H1 (cell line): Measurements from ENCODE around the gene RPL28. TPM values are rescaled to one million over a fixed set of nuclear protein-coding genes. Genes with fewer than 3 reads are reported as not detected.

Experiments
- CTCF ChIA-PET: fragments of 300-600 bp; sonication (Branson Sonifier 250); formaldehyde crosslinking; loops from one replicate; lab custom pipeline; 2021; ENCODE audit not compliant: partially characterized antibody; lab: Charles Lee
- POLR2A ChIA-PET: fragments of 300-600 bp; sonication (Branson Sonifier 250); formaldehyde crosslinking; loops from one replicate; lab custom pipeline; 2021; ENCODE audit warnings: inconsistent platforms; ENCODE audit not compliant: partially characterized antibody; lab: Charles Lee
- DNase-seq, 2 experiments: peaks; one replicate each; pipeline versions ENCODE4 v3.0.0 to v3.0.0-alpha.2; 2010 to 2022; ENCODE audit warnings: low spot score in 2 of 2, low read depth in 1 of 2, mixed read lengths in 1 of 2
- FAIRE-seq: peaks from 2 replicates; lab custom pipeline; 2011; peaks lifted over from hg19 to GRCh38; lab: Jason Lieb, UNC
- H2AFZ ChIP-seq: 2 replicates; pipeline ENCODE4 v1.8.1; 2012; ENCODE audit warnings: low read length, inconsistent platforms
- H2AK5ac ChIP-seq: 2 replicates; pipeline ENCODE4 v1.6.1; 2013; ENCODE audit warnings: low read depth, low read length
- H2BK120ac ChIP-seq: replicated peaks from 2 replicates; pipeline ENCODE3; 2013; ENCODE audit warnings: low read depth, low read length, inconsistent platforms
- H2BK12ac ChIP-seq: 2 replicates; pipeline ENCODE4 v1.6.1; 2013; ENCODE audit warnings: low read depth, low read length
- H2BK15ac ChIP-seq: 2 replicates; pipeline ENCODE4 v1.6.1; 2013; ENCODE audit warnings: low read length
- H2BK20ac ChIP-seq: 2 replicates; pipeline ENCODE4 v1.6.1; 2013; ENCODE audit warnings: low read length
- H2BK5ac ChIP-seq: 2 replicates; pipeline ENCODE4 v1.6.1; 2013; ENCODE audit warnings: low read depth, low read length
- H3K14ac ChIP-seq: 2 replicates; pipeline ENCODE4 v1.6.1; 2013; ENCODE audit warnings: inconsistent platforms; ENCODE audit not compliant: insufficient read length
- H3K18ac ChIP-seq: 2 replicates; pipeline ENCODE4 v1.6.1; 2013; ENCODE audit warnings: low read length; ENCODE audit errors: extremely low read depth
- H3K23ac ChIP-seq: 2 replicates; pipeline ENCODE4 v1.6.1; 2013; ENCODE audit warnings: inconsistent platforms; ENCODE audit not compliant: insufficient read length
- H3K23me2 ChIP-seq: 2 replicates; pipeline ENCODE4 v1.6.1; 2013; ENCODE audit warnings: low read depth, low read length
- H3K27ac ChIP-seq: 2 replicates; pipeline ENCODE4 v1.6.1; 2011; ENCODE audit warnings: low read depth, low read length, inconsistent platforms
- H3K27me3 ChIP-seq, 4 experiments: replicated peaks in 1 of 4; 1 replicate in 1 of 4; 2 replicates in 3 of 4; pipeline versions ENCODE4 v1.6.1 to v1.8.1; 2011 to 2013; ENCODE audit warnings: low read length in 3 of 4, mild to moderate bottlenecking in 3 of 4, inconsistent platforms in 2 of 4, mixed read lengths in 2 of 4, moderate library complexity in 1 of 4; ENCODE audit not compliant: control insufficient read depth in 3 of 4, insufficient read depth in 3 of 4; ENCODE audit errors: extremely low read depth in 1 of 4
- H3K36me3 ChIP-seq, 4 experiments: 2 replicates each; pipeline versions ENCODE4 v1.6.1 to v1.8.1; 2011 to 2013; ENCODE audit warnings: mild to moderate bottlenecking in 4 of 4, low read length in 3 of 4, moderate library complexity in 2 of 4, control low read depth in 1 of 4, inconsistent platforms in 1 of 4; ENCODE audit not compliant: insufficient read depth in 4 of 4, control insufficient read depth in 2 of 4
- H3K4ac ChIP-seq: replicated peaks from 2 replicates; pipeline ENCODE3; 2013; ENCODE audit warnings: low read length, low read depth, mixed read lengths, inconsistent platforms; ENCODE audit not compliant: insufficient read length
- H3K4me1 ChIP-seq, 4 experiments: replicated peaks in 1 of 4; 1 replicate in 1 of 4; 2 replicates in 3 of 4; pipeline versions ENCODE4 v1.6.1 to v1.8.1; 2011 to 2013; ENCODE audit warnings: low read length in 3 of 4, inconsistent platforms in 2 of 4, mixed read lengths in 1 of 4; ENCODE audit not compliant: insufficient read depth in 4 of 4, control insufficient read depth in 3 of 4
- H3K4me2 ChIP-seq, 2 experiments: 2 replicates each; pipeline versions ENCODE4 v1.6.1 to v1.8.1; 2011 to 2013; ENCODE audit warnings: low read depth in 2 of 2, low read length in 2 of 2, control low read depth in 1 of 2, inconsistent platforms in 1 of 2, mild to moderate bottlenecking in 1 of 2; ENCODE audit not compliant: insufficient read depth in 1 of 2
- H3K4me3 ChIP-seq, 4 experiments: fragments of 200-600, 300-600 bp in 1 of 4; sonication (generic), shearing (Covaris generic), sonication (Bioruptor Twin) in 1 of 4; 2 replicates each; pipeline versions ENCODE4 v1.5.1 to v1.8.1; 2011 to 2016; ENCODE audit warnings: low read length in 4 of 4, low read depth in 3 of 4, control low read depth in 2 of 4, inconsistent platforms in 2 of 4, mild to moderate bottlenecking in 2 of 4, mixed read lengths in 1 of 4, moderate library complexity in 1 of 4; ENCODE audit not compliant: insufficient read depth in 2 of 4; ENCODE audit errors: extremely low read depth in 1 of 4
- H3K56ac ChIP-seq: replicated peaks from 2 replicates; pipeline ENCODE3; 2013; ENCODE audit warnings: low read depth, mild to moderate bottlenecking, mixed read lengths, low read length, inconsistent platforms; ENCODE audit not compliant: insufficient read length
- H3K79me1 ChIP-seq: 2 replicates; pipeline ENCODE4 v1.6.1; 2013; ENCODE audit warnings: low read depth, low read length, control low read depth
- H3K79me2 ChIP-seq, 2 experiments: 2 replicates each; pipeline versions ENCODE4 v1.6.1 to v1.8.1; 2012 to 2013; ENCODE audit warnings: low read length in 2 of 2, mild to moderate bottlenecking in 2 of 2, inconsistent platforms in 1 of 2; ENCODE audit not compliant: insufficient read depth in 2 of 2, control insufficient read depth in 1 of 2
- H3K9ac ChIP-seq, 4 experiments: replicated peaks in 1 of 4; 1 replicate in 1 of 4; 2 replicates in 3 of 4; pipeline versions ENCODE4 v1.6.1 to v1.8.1; 2011 to 2013; ENCODE audit warnings: low read depth in 3 of 4, low read length in 3 of 4, control low read depth in 2 of 4, mild to moderate bottlenecking in 2 of 4, moderate library complexity in 2 of 4, inconsistent platforms in 1 of 4; ENCODE audit errors: extremely low read depth in 1 of 4
- H3K9me3 ChIP-seq, 2 experiments: 2 replicates each; pipeline versions ENCODE4 v1.6.1 to v1.8.1; 2012 to 2013; ENCODE audit warnings: mild to moderate bottlenecking in 2 of 2, moderate library complexity in 2 of 2, control low read depth in 1 of 2, inconsistent platforms in 1 of 2, low read depth in 1 of 2, low read length in 1 of 2, mixed read lengths in 1 of 2; ENCODE audit not compliant: insufficient read depth in 2 of 2
- H4K20me1 ChIP-seq, 2 experiments: replicated peaks in 1 of 2; 2 replicates each; pipeline versions ENCODE3 to v1.8.1; 2011 to 2013; ENCODE audit warnings: inconsistent platforms in 2 of 2, low read length in 2 of 2, mild to moderate bottlenecking in 1 of 2; ENCODE audit not compliant: insufficient read depth in 2 of 2, control insufficient read depth in 1 of 2
- H4K5ac ChIP-seq: 2 replicates; pipeline ENCODE4 v1.6.1; 2013; ENCODE audit warnings: low read length, low read depth, mixed read lengths, inconsistent platforms; ENCODE audit not compliant: insufficient read length
- H4K8ac ChIP-seq: 2 replicates; pipeline ENCODE4 v1.8.0; 2013; ENCODE audit warnings: mild to moderate bottlenecking, moderate library complexity, low read length, inconsistent platforms; ENCODE audit not compliant: insufficient read depth; ENCODE audit errors: extremely low read depth
- H4K91ac ChIP-seq: replicated peaks from 2 replicates; pipeline ENCODE3; 2013; ENCODE audit warnings: low read length, mixed read lengths, inconsistent platforms; ENCODE audit not compliant: insufficient read length
- JUN ChIP-seq: IDR thresholded peaks from 2 replicates; pipeline ENCODE4 v1.6.1; 2011; ENCODE audit warnings: low read depth, mild to moderate bottlenecking, improper control_type of control experiment, low read length
- WGBS, 2 experiments: shearing (Covaris generic) in 1 of 2; methylation state at CpG; one replicate each; pipeline versions ENCODE4 v1.1.6 to v1.1.7; 2013 to 2015; ENCODE audit warnings: low lambda C conversion rate in 2 of 2, mixed read lengths in 2 of 2, inconsistent platforms in 1 of 2, low coverage in 1 of 2, missing lambda C conversion rate in 1 of 2; ENCODE audit not compliant: insufficient replicate concordance in 2 of 2, insufficient coverage in 1 of 2, insufficient read length in 1 of 2; ENCODE audit errors: extremely low coverage in 1 of 2, missing lambda C conversion rate in 1 of 2; 5-methylcytosine and 5-hydroxymethylcytosine counted together
- polyA plus RNA-seq, 7 experiments: library from polyadenylated mRNA; depleted of rRNA in 3 of 7; stranded (reverse) in 5 of 7; unstranded in 2 of 7; fragments of >200 nt in 5 of 7; fragments of 200-250 nt in 2 of 7; gene quantifications; 1 replicate in 5 of 7; 2 replicates in 1 of 7; 4 replicates in 1 of 7; pipeline versions ENCODE4 v1.2.1 to v1.2.3, GENCODE V29; 2011 to 2013; ENCODE audit warnings: missing spikeins in 2 of 7, mixed read lengths in 2 of 7
- total RNA-seq: library from RNA; stranded (reverse); fragmentation: NEBNext Ultra II Directional; extraction: Animal tissue kit (Norgen Biotek cat#: 25700); gene quantifications from 2 replicates; pipeline ENCODE4 v1.2.1, GENCODE V29; 2021

Gene RPL28
- total and polyA plus RNA-seq, 2 of the 8 experiments (the other 6 are each of a cell fraction or from before 2014, with no cell fraction given): 2,123 to 8,402 TPM

GRCh38 chr19:55402509-55402908, 16.8 kb downstream of the RPL28 start:
- Histone ChIP-seq H3K4me1 (peaks cover 0 to 15% (median 8%) of the 10 kb centered on the region in 4 experiments; a peak in 6 of 7 replicates), H3K27me3 (no peaks in the 10 kb centered on the region), H3K79me1 (peaks cover 13% of the 10 kb centered on the region), H3K14ac (no peak overlapping the region), H2AK5ac (no peak overlapping the region), H4K8ac (no peak overlapping the region), H3K23ac (no peak overlapping the region), H3K27ac (no peak overlapping the region), H2BK5ac (no peak overlapping the region), H3K23me2 (peaks cover 13% of the 10 kb centered on the region), H3K79me2 (peaks cover 12 to 33% of the 10 kb centered on the region in 2 experiments), H4K91ac (no peak overlapping the region), H3K36me3 (peaks cover 27 to 63% (median 50%) of the 10 kb centered on the region in 4 experiments), H3K9ac (no peak overlapping the region), H3K56ac (no peak overlapping the region), H3K4ac (no peak overlapping the region), H2BK15ac (no peak overlapping the region), H3K18ac (no peak overlapping the region), H3K4me2 (no peak overlapping the region), H2AFZ (no peak overlapping the region), H3K9me3 (no peaks in the 10 kb centered on the region), H4K5ac (no peak overlapping the region), H2BK120ac (no peak overlapping the region), H4K20me1 (peaks cover 39 to 42% of the 10 kb centered on the region in 2 experiments), H3K4me3 (no peak overlapping the region), H2BK20ac (no peak overlapping the region), H2BK12ac (no peak overlapping the region)
- TF ChIP-seq JUN: no peak
- POLR2A ChIA-PET: interaction anchor here (0.8 to 34.6 kb wide), 12 partner anchors 8 to 313 kb away, joined by 3 to 874 read pairs (median 3); partner anchors contain the start of genes RPL28, SSC5D, TMEM238 and UBE2S
- DNase-seq (no peak), FAIRE-seq (no peak)
- WGBS, 2 experiments: 76% methylated on average over 2 of the region's 2 CpGs; no CpG with 5 or more reads in 1 of the 2 experiments
- CTCF ChIA-PET: interaction anchor here (0.8 to 5.6 kb wide), 5 partner anchors 13 to 61 kb away, joined by 3 to 39 read pairs (median 5); no protein-coding TSS in a partner anchor
